PFSK-1 (cell line): ENCODE data around the gene SCN1B.

ENCODE experiments used
- POLR2AphosphoS5 ChIP-seq: IDR thresholded peaks from 2 replicates; pipeline ENCODE4 v1.6.1; 2012; ENCODE audit warnings: low read depth, mild to moderate bottlenecking, control low read depth, low read length, moderate library complexity
- TAF1 ChIP-seq: IDR thresholded peaks from 2 replicates; pipeline ENCODE4 v1.6.1; 2012; ENCODE audit warnings: low read length, control low read depth, borderline replicate concordance; ENCODE audit not compliant: insufficient read depth

DNA sequence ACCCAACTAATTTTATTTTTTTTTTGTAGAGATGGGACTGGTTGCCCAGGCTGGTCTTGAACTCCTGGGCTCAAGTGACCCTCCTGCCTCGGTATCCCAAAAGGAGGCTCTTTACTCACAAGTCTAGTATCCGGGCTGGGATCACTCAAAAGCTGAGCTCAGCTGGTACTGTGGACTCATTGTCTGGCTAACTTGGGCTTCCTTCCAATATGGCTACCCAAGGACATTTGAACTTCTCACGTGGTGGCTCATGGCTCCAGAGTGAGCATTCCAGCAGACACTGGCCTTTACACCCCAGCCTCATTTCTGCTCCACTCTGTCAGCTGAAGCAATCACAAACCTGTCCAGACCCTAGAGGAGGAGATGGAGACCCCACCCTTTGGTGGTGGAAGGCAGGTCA is 40.2 kb downstream of the SCN1B start:
- TF ChIP-seq TAF1 (no peak), POLR2AphosphoS5 (no peak)
